Esophagus muscularis mucosa (tissue), 4 donors: ENCODE results near the gene KRT75. TPM values are rescaled to one million over a fixed set of nuclear protein-coding genes. Genes with fewer than 3 reads are reported as not detected.

Experiments used
- DNase-seq: peaks from one replicate; pipeline ENCODE4 v3.0.0-alpha.2; 2017; ENCODE audit errors: extremely low spot score
- H3K27ac ChIP-seq, 4 donors: fragments of 200-600 bp; sonication (generic); replicated peaks in 1 of 4; 1 replicate in 3 of 4; 2 replicates in 1 of 4; pipeline ENCODE4 v1.5.1; 2016 to 2019; ENCODE audit warnings: mild to moderate bottlenecking in 1 of 4
- H3K27me3 ChIP-seq, 4 donors: fragments of 200-600 bp; sonication (generic); one replicate each; pipeline versions ENCODE4 v1.5.1 to v1.6.0; 2016 to 2019
- H3K36me3 ChIP-seq, 4 donors: fragments of 200-600 bp; sonication (generic); one replicate each; pipeline ENCODE4 v1.5.1; 2016 to 2019
- H3K4me1 ChIP-seq, 4 donors: fragments of 200-600 bp; sonication (generic); one replicate each; pipeline ENCODE4 v1.5.1; 2016 to 2019
- H3K4me3 ChIP-seq, 4 donors: fragments of 200-600 bp; sonication (generic); 1 replicate in 2 of 4; 2 replicates in 2 of 4; pipeline ENCODE4 v1.5.1; 2016 to 2019; ENCODE audit warnings: mild to moderate bottlenecking in 4 of 4, moderate library complexity in 1 of 4
- H3K9me3 ChIP-seq, 4 donors: fragments of 200-600 bp; sonication (generic); 1 replicate in 3 of 4; 2 replicates in 1 of 4; pipeline ENCODE4 v1.5.1; 2016 to 2019
- EP300 ChIP-seq: sonication (generic); formaldehyde crosslinking; IDR thresholded peaks from one replicate; pipeline ENCODE4 v1.6.1; 2017; ENCODE audit warnings: antibody characterized with exemption
- POLR2A ChIP-seq: fragments of 450-650 bp; IDR thresholded peaks from one replicate; pipeline ENCODE4 v1.6.1; 2017; ENCODE audit warnings: antibody characterized with exemption, moderate library complexity, mild to moderate bottlenecking, low read depth
- POLR2AphosphoS5 ChIP-seq, 2 donors: sonication (generic); formaldehyde crosslinking; IDR thresholded peaks; one replicate each; pipeline ENCODE4 v1.6.1; 2017; ENCODE audit warnings: antibody characterized with exemption in 2 of 2
- WGBS: methylation state at CpG from one replicate; pipeline ENCODE4 v1.1.5; 2018; 5-methylcytosine and 5-hydroxymethylcytosine counted together
- intact Hi-C: fragments of 100-400 bp; cut with DNase I; formaldehyde crosslinking; loops from one replicate; pipeline ENCODE4 v1.15.1; 2023
- total RNA-seq, 4 donors: library from RNA; depleted of rRNA; stranded (reverse); fragments of >200 nt; gene quantifications; one replicate each; pipeline versions ENCODE4 v1.1.0 to v1.2.1, GENCODE V29; 2016
- TF ChIP-seq, protein P1 (sequence below), 3 experiments: fragments of 200-600 bp in 2 of 3; fragments of 450-650 bp in 1 of 3; sonication (generic) in 2 of 3; IDR thresholded peaks; one replicate each; pipeline ENCODE4 v1.5.1; 2017 to 2019; ENCODE audit warnings: antibody characterized with exemption in 3 of 3, mild to moderate bottlenecking in 2 of 3, moderate library complexity in 1 of 3

KRT75 gene
- total RNA-seq, 4 donors from 2014 or later = not detected

DNA sequence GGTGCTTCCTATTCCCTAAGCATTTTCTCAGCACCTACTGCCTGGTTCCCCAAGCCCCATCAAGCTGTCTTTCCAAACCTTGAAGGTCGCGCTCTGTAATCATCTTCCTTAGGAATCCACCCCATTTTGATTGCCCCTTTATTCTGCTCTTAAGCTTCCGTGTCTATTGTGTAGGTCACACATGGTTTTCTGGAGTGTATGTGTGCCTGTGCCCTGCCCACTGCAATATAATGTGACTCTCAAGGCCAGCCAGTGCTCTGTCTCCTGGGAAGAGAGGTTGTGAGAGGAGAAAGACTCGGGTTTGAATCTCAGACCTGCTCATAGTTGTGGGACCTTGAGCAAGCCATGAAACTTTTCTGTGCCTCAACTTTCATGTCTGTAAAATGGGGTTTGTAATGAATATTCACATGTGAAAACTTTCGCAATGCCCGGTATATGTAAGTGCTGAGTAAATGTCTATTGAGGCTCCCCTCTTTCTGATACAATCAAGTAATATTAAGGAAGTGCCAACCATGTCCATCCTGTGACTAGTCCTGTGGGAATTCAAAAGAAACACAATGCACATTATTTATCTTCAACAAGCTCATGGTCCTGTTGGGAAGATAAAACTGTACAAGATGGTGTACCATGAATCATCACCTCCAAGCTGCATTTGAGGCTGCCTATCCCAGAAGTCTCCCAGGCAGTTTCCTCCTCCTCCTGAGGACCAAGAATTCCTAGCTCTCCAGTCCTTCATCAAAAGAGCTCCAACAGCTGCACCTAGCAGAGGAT lies 774 bp upstream of the KRT75 start:
- H3K27ac ChIP-seq = no peak overlapping the region
- H3K4me3 ChIP-seq = no peak overlapping the region
- no peaks in the 10 kb centered on the region for H3K36me3 ChIP-seq
- H3K27me3 ChIP-seq = peaks cover 0 to 10% (median 0%) of the 10 kb centered on the region in 4 donors
- 96% methylated on average over 6 of the region's 6 CpGs for WGBS
- intact Hi-C loops = no loop called here
- DNase-seq = no peak
- peaks cover 0 to 8% (median 0%) of the 10 kb centered on the region in 4 donors for H3K4me1 ChIP-seq
- H3K9me3 ChIP-seq = no peaks in the 10 kb centered on the region
- TF ChIP-seq POLR2A (no peak), POLR2AphosphoS5 (IDR thresholded peaks at IDR 0.05) (no peak), EP300 (no peak)
- TF ChIP-seq, protein P1, sequence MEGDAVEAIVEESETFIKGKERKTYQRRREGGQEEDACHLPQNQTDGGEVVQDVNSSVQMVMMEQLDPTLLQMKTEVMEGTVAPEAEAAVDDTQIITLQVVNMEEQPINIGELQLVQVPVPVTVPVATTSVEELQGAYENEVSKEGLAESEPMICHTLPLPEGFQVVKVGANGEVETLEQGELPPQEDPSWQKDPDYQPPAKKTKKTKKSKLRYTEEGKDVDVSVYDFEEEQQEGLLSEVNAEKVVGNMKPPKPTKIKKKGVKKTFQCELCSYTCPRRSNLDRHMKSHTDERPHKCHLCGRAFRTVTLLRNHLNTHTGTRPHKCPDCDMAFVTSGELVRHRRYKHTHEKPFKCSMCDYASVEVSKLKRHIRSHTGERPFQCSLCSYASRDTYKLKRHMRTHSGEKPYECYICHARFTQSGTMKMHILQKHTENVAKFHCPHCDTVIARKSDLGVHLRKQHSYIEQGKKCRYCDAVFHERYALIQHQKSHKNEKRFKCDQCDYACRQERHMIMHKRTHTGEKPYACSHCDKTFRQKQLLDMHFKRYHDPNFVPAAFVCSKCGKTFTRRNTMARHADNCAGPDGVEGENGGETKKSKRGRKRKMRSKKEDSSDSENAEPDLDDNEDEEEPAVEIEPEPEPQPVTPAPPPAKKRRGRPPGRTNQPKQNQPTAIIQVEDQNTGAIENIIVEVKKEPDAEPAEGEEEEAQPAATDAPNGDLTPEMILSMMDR (IDR thresholded peaks at IDR 0.05) = no peak

DNA sequence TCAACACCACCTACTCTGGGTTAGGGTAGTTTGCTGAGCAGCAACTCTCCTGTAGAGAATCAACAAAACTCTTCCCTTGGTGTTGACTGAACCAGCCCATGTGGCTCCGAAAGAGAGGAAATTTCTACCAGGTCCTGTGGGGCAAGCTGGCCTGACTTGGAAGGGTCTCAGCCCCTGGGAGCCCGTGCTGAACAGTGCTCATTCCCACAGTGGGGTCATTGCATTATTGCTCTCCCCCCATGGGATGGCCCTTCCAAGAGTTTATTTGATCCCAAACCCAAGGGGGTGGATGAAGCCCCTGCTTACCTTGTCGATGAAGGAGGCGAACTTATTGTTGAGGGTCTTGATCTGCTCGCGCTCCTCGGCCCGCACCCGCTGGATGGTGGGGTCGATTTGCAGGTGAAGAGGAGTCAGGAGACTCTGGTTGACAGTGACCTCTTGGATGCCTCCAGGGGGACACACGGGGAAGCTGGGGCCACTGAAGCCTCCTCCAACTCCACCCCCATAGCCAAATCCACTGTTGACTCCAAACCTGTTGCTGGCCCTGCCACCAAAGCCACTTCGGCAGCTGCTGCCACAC lies 580 bp downstream of the KRT75 start:
- Histone ChIP-seq H3K27ac (no peak overlapping the region), H3K4me3 (no peak overlapping the region), H3K27me3 (peaks cover 0 to 10% (median 0%) of the 10 kb centered on the region in 4 donors), H3K9me3 (no peaks in the 10 kb centered on the region), H3K4me1 (peaks cover 0 to 8% (median 0%) of the 10 kb centered on the region in 4 donors), H3K36me3 (no peaks in the 10 kb centered on the region)
- TF ChIP-seq POLR2A = no peak
- TF ChIP-seq POLR2AphosphoS5 (IDR thresholded peaks at IDR 0.05) = no peak
- TF ChIP-seq, protein P1 (IDR thresholded peaks at IDR 0.05) = no peak
- TF ChIP-seq EP300 = no peak
- DNase-seq = no peak
- intact Hi-C loops = no loop called here
- 94% methylated on average over 12 of the region's 12 CpGs for WGBS

DNA sequence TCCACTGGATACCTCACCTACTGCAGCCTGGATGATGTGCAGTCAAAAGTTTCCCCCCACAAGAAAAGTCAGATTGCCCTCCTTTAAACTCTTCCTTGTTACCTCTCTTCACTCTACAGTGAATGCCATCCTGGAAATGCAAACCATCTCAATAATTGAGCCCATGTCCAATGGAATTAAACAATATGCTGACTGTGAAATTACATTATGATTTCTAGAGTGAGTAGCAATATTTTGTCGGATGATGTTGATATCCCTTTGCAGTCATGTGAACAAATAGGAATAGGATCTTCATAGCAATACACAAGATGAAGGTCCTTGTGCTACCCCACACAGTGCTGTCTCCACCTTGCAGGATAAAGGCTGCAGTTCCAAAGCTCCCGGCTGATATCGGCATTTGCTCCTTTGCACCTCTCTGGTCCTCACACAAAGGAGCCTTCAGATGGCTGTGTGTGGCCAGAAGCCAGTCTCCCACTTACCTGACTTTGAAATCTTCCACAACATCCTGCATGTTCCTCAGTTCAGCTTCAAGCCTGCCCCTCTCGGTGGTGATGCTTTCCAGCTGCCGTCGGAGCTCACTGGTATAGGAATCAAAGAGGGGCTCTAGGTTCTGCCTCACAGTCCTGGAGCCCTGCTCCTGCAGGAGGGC lies 1.5 kb downstream of the KRT75 start:
- no peak for TF ChIP-seq EP300
- no peaks in the 10 kb centered on the region for H3K36me3 ChIP-seq
- no peak overlapping the region for H3K27ac ChIP-seq
- WGBS = 85% methylated on average over 6 of the region's 6 CpGs
- no peaks in the 10 kb centered on the region for H3K9me3 ChIP-seq
- no peak for DNase-seq
- no peak overlapping the region for H3K4me3 ChIP-seq
- H3K27me3 ChIP-seq = peaks cover 0 to 10% (median 0%) of the 10 kb centered on the region in 4 donors
- H3K4me1 ChIP-seq = peaks cover 0 to 8% (median 0%) of the 10 kb centered on the region in 4 donors
- intact Hi-C loops = no loop called here

DNA sequence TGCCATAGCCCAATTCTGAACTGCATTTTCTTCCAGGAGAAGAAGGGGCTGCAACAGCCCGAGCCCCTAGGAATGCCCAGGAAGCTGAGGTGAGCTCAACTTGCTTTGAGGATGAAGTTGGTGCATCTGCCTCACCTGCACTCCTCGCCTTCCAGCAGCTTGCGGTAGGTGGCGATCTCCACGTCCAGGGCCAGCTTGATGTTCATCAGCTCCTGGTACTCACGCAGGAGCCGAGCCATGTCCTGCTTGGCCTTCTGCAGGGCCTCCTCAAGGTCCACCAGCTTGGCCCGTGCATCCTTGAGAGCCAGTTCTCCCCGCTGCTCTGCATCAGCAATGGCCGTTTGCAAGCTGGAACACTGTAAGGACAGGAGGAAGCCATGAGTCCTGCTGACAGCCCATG lies 6.0 kb downstream of the KRT75 start:
- no peaks in the 10 kb centered on the region for H3K9me3 ChIP-seq
- no peak for TF ChIP-seq EP300
- TF ChIP-seq, protein P1 (IDR thresholded peaks at IDR 0.05) = no peak
- TF ChIP-seq POLR2AphosphoS5 (IDR thresholded peaks at IDR 0.05) = no peak
- TF ChIP-seq POLR2A = no peak
- no peak for DNase-seq
- H3K36me3 ChIP-seq = no peaks in the 10 kb centered on the region
- H3K4me1 ChIP-seq = peaks cover 2 to 14% (median 13%) of the 10 kb centered on the region in 4 donors
- H3K27ac ChIP-seq = no peak overlapping the region
- WGBS = 83% methylated on average over 7 of the region's 10 CpGs
- no peak overlapping the region for H3K4me3 ChIP-seq
- intact Hi-C loops = no loop called here
- H3K27me3 ChIP-seq = peaks cover 0 to 10% (median 0%) of the 10 kb centered on the region in 4 donors

DNA sequence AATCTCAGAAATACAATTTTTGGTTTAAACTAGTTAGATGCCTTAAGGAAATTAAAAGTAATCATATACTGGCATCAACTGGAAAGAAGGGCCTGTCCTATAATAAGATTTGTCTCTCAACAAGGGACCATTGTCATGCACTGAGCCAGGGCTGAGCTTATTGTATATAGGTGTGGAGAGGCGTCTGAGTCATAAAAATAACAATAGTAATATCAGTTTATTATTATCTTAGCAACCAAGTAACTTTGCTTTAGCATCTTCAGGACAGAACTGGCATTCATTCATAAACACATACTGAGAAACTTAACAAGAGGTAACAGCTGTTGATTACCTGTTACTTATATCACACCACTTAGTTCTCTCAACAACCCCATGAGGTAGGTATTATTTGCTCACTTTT lies 7.1 kb downstream of the KRT75 start:
- Histone ChIP-seq H3K36me3 (no peaks in the 10 kb centered on the region), H3K27me3 (peaks cover 0 to 10% (median 0%) of the 10 kb centered on the region in 4 donors), H3K9me3 (no peaks in the 10 kb centered on the region), H3K27ac (no peak overlapping the region), H3K4me3 (no peak overlapping the region), H3K4me1 (peaks cover 2 to 21% (median 16%) of the 10 kb centered on the region in 4 donors)
- TF ChIP-seq, protein P1 (IDR thresholded peaks at IDR 0.05) = no peak
- TF ChIP-seq POLR2A = no peak
- no peak for TF ChIP-seq POLR2AphosphoS5 (IDR thresholded peaks at IDR 0.05)
- no peak for TF ChIP-seq EP300
- 57% methylated on average over 1 of the region's 1 CpG for whole genome bisulfite sequencing
- no peak for DNase-seq
- intact Hi-C loops = no loop called here
